KOPT-K1 (cell line): ENCODE measurements around the gene SFMBT2.

ENCODE experiments used
- H3K27ac ChIP-seq: fragments of 200-600 bp; sonication (generic); 2 replicates; pipeline ENCODE4 v1.5.1; 2016; ENCODE audit warnings: antibody characterized with exemption, mild to moderate bottlenecking, low read depth, low read length; ENCODE audit not compliant: poor library complexity, severe bottlenecking
- H3K36me3 ChIP-seq: fragments of 200-600 bp; sonication (generic); 2 replicates; pipeline ENCODE4 v1.5.1; 2017; ENCODE audit warnings: antibody characterized with exemption, mild to moderate bottlenecking, low read length, moderate library complexity; ENCODE audit not compliant: insufficient read depth
- H3K9me3 ChIP-seq: fragments of 200-600 bp; sonication (generic); 2 replicates; pipeline ENCODE4 v1.5.1; 2017; ENCODE audit warnings: antibody characterized with exemption, low read length, mild to moderate bottlenecking; ENCODE audit not compliant: insufficient read depth, poor library complexity, severe bottlenecking

Gene SFMBT2

DNA sequence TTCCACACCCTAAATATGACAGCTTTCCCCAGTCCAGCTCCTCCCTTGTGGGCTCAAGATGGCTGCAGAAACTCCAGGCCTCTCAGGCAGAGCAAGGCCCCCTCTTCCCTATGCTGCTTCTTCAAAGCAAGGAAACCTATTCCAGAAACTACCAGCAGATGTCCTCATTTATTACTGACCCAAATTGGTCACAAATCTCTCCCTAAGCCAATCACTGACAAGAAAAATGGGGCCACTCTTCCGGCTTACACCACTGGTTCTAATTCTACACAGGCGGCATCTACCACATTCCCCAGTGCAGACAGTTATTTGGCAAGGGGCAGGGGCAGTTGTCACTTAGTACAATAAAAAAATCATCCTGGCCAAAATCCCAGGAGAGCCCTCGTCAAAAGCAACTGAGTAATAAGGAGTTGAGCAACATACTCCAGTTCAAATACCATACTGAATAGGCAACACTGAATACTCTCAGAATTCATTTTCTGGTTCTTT, 150.4 kb downstream of the SFMBT2 start:
- H3K27ac ChIP-seq = no peak overlapping the region
- no peaks in the 10 kb centered on the region for H3K9me3 ChIP-seq
- H3K36me3 ChIP-seq = peaks cover 26% of the 10 kb centered on the region

- no peaks in the 10 kb centered on the region for H3K9me3 ChIP-seq
- H3K27ac ChIP-seq = peak overlapping the region; percentile 46
- H3K36me3 ChIP-seq = peaks cover 22% of the 10 kb centered on the region
Measured at GRCh38 chr10:7258948-7259523, 151.8 kb downstream of the SFMBT2 start.

- Histone ChIP-seq H3K27ac (no peak overlapping the region), H3K36me3 (peaks cover 13% of the 10 kb centered on the region), H3K9me3 (no peaks in the 10 kb centered on the region)
Measured at GRCh38 chr10:7255517-7255916, 155.3 kb downstream of the SFMBT2 start.

DNA sequence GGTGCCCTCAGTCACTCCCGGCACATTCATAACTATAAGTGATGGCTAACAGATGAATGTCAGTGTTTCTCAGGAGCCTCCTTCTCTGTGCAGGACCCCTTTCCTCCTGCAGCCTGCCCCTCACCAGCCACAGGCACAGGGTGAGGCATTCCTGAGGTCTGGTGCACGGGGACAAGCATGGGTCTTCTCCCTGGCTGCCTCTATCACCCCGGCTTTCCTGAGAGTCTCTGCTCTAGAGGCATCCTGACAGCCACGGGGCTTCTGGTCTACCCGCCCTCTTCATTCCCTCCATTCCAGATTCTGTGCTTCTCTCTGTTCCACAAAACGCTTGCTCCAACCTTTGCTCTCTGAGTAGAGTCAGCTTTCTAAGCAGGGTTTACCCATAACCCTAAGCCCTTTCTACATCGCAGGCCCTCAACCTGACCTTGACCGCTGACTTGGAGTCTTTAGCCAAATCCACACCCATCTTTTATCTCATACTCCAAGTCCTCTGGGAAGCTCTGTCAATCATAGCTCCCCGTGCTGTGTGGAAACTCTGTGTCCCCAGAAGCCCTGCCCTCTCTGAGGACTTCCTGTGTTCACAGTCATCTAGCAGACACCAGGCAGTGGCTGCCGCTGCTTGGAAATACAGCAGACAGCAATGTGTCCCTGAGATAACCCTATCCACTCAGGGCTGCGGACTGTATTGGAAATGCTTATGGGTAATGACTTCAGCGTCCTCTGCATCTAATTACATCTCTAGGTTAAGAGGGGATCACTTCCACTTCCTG, 159.0 kb downstream of the SFMBT2 start:
- Histone ChIP-seq H3K27ac (no peak overlapping the region), H3K36me3 (peaks cover 35% of the 10 kb centered on the region), H3K9me3 (no peaks in the 10 kb centered on the region)

DNA sequence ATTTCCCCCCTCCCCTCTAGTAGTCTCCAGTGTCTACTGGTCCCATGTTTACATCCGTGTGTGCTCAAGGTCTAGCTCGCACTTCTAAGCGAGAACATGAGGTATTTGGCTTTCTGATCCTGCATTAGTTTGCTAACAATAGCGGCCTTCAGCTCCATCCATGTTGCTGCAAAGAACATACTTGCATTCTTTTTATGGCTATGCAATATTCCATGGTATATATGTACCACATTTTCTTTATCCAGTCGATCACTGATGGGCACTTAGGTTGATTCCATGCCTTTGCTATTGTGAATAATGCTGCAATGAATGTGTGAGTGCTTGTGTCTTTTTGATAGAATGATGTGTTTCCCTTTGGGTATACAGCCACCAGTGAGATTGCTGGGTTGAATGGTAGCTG, 160.6 kb downstream of the SFMBT2 start:
- Histone ChIP-seq H3K36me3 (peaks cover 40% of the 10 kb centered on the region), H3K27ac (no peak overlapping the region), H3K9me3 (no peaks in the 10 kb centered on the region)

GRCh38 chr10:7248585-7249164, 162.2 kb downstream of the SFMBT2 start:
- H3K9me3 ChIP-seq = no peaks in the 10 kb centered on the region
- H3K36me3 ChIP-seq = peaks cover 44% of the 10 kb centered on the region
- no peak overlapping the region for H3K27ac ChIP-seq

DNA sequence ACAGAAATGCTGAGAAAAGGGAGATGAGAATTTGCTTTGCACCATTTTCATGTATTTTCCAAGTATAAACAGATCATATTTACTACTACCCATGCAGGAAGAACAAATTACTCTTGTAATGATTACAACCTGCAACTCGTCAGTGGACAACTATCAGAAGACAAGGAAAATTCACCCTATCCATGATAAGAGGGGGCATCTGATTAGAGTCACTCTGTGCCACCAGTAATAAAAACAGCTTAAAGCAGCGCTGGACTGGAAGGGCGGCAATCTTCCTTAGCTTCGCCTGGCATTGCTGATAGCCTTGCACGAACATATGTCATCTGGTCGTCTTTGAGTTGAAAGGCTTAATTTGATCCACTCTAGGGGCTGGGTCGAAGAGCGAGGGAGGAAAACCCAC, 162.7 kb downstream of the SFMBT2 start:
- Histone ChIP-seq H3K36me3 (peaks cover 49% of the 10 kb centered on the region), H3K9me3 (no peaks in the 10 kb centered on the region), H3K27ac (no peak overlapping the region)

DNA sequence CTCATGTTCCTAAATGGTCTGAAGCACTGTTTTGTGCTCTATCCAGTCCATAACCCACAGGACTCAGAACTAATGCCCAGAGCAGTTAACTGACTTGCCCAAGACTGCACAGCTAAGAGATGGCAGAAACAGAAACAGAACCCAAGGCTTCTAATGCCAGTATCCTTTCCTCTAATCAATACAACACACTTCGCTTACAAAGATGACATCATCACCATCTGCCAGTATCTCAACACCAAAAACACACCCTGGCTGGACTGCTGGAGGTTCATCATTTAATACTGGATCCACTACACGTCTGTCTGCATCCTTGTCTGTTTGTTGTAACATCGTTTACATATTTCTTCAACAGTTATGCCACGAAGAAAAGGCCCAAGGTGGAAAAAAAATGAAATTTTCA, 165.3 kb downstream of the SFMBT2 start:
- Histone ChIP-seq H3K9me3 (no peaks in the 10 kb centered on the region), H3K36me3 (peaks cover 66% of the 10 kb centered on the region), H3K27ac (no peak overlapping the region)

GRCh38 chr10:7243873-7244272, 167.0 kb downstream of the SFMBT2 start:
- peak overlapping the region; percentile 55 for H3K27ac ChIP-seq
- no peaks in the 10 kb centered on the region for H3K9me3 ChIP-seq
- H3K36me3 ChIP-seq = peaks cover 55% of the 10 kb centered on the region

DNA sequence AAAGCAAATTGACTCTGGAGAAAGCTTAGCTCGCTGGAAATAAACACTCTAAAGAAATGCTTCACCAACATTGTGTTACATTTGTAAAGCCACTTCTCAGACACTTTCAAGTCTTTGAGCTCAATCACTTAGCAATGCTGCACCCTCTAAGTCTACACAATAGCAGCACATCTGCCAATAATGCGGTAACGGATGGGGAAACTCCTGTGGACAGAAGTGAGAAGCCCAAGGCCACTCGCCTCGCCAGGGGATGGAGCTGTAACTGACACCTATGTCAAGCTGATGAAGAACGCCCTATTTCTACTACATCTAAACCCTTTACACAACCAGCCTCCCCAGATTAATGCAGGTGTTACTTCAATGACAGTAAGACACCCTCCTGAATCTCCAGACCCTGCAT, 167.7 kb downstream of the SFMBT2 start:
- no peaks in the 10 kb centered on the region for H3K9me3 ChIP-seq
- H3K36me3 ChIP-seq = peaks cover 49% of the 10 kb centered on the region
- H3K27ac ChIP-seq = no peak overlapping the region

DNA sequence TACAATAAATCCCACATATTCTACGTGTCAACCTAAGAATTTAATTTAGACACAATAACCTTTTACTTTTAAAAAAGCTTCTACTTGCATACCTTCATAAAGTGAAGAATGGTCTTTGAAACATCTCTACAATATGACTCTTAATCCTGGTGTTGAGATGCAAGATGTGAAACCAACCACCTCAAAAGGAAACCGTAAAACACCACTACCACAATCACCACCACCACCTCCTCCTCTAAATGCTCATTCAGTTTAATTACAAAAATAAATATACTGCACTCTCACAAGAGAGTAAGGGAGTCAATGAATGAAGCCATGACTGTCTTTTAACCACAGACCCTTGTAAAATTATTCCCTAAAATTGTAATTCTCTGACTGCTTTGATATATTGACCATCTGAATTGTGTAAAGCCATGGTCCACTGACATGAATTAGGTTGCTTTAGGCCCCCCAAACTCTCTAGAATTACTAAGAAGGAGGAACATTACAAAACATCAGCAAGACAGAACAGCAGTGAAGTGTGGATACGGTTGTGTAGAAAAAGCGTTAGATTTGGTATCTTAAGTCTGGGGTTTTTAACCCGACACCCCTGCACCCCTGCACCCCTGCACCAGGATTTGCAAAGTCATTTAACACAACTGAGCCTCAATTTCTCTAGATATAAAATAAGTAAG, 171.4 kb downstream of the SFMBT2 start:
- Histone ChIP-seq H3K27ac (no peak overlapping the region), H3K36me3 (peaks cover 50% of the 10 kb centered on the region), H3K9me3 (no peaks in the 10 kb centered on the region)

GRCh38 chr10:7235376-7235775, 175.5 kb downstream of the SFMBT2 start:
- H3K36me3 ChIP-seq = peaks cover 35% of the 10 kb centered on the region
- H3K9me3 ChIP-seq = no peaks in the 10 kb centered on the region
- no peak overlapping the region for H3K27ac ChIP-seq

GRCh38 chr10:7234109-7234508, 176.7 kb downstream of the SFMBT2 start:
- Histone ChIP-seq H3K27ac (no peak overlapping the region), H3K9me3 (no peaks in the 10 kb centered on the region), H3K36me3 (peaks cover 36% of the 10 kb centered on the region)

- H3K27ac ChIP-seq = no peak overlapping the region
- H3K9me3 ChIP-seq = no peaks in the 10 kb centered on the region
- peaks cover 36% of the 10 kb centered on the region for H3K36me3 ChIP-seq
Measured at GRCh38 chr10:7233259-7233991, 177.4 kb downstream of the SFMBT2 start.
